ENCODE measurements around the gene FOXJ3. TPM values are rescaled to one million over a fixed set of nuclear protein-coding genes. Genes with fewer than 3 reads are reported as not detected.

The FOXJ3 gene
- total RNA-seq, 1 experiment from 2014 or later, result 55.3 TPM

- no peak for TF ChIP-seq TCF7L2 (IDR thresholded peaks at IDR 0.05; ENCODE audit: low read depth, low read length)
- no peak for TF ChIP-seq CTCF (IDR thresholded peaks at IDR 0.05)
- no peak for TF ChIP-seq POLR2AphosphoS5 (IDR thresholded peaks at IDR 0.05; ENCODE audit: low read depth, low read length)
- H3K27me3 ChIP-seq (ENCODE audit: control insufficient read depth, insufficient read depth, low read length), result no peaks in the 10 kb centered on the region; the same call in 1 of the 2 replicates
- intact Hi-C loops (cut with micrococcal nuclease; ENCODE audit: unreplicated experiment) (no loop called here), in situ Hi-C loops (cut with HindIII; ENCODE audit: low pct_unique_long_range_greater_than_20kb, low sequenced_read_pairs) (no loop called here)
- no peaks in the 10 kb centered on the region for H3K9me3 ChIP-seq (ENCODE audit: control insufficient read depth, insufficient read depth, low read depth, low read length)
- no peaks in the 10 kb centered on the region for H3K36me3 ChIP-seq (ENCODE audit: control insufficient read depth, insufficient read depth, low read length)
- no peaks in the 10 kb centered on the region for H3K4me1 ChIP-seq (ENCODE audit: control insufficient read depth, insufficient read depth, low read length)
- H3K4me3 ChIP-seq (ENCODE audit: low read depth in 2 of 2, low read length in 2 of 2), result no peak overlapping the region
- ATAC-seq (no peak), DNase-seq (ENCODE audit: low read depth, low spot score) (no peak)
- no TSS peak for BruUV-seq (replicated peaks)
- CTCF ChIA-PET, result no interaction called here
- H3K27ac ChIP-seq (ENCODE audit: low read length), result no peak overlapping the region
- POLR2A ChIA-PET, result no interaction called here
Observed at GRCh38 chr1:42143896-42144710, 190.9 kb downstream of the FOXJ3 start.

- Histone ChIP-seq H3K27me3 (ENCODE audit: control insufficient read depth, insufficient read depth, low read length) (no peaks in the 10 kb centered on the region; the same call in 1 of the 2 replicates), H3K4me3 (ENCODE audit: low read depth in 2 of 2, low read length in 2 of 2) (no peak overlapping the region), H3K36me3 (ENCODE audit: control insufficient read depth, insufficient read depth, low read length) (no peaks in the 10 kb centered on the region), H3K27ac (ENCODE audit: low read length) (no peak overlapping the region), H3K4me1 (ENCODE audit: control insufficient read depth, insufficient read depth, low read length) (no peaks in the 10 kb centered on the region), H3K9me3 (ENCODE audit: control insufficient read depth, insufficient read depth, low read depth, low read length) (no peaks in the 10 kb centered on the region)
- POLR2A ChIA-PET, result no interaction called here
- intact Hi-C loops (cut with micrococcal nuclease; ENCODE audit: unreplicated experiment) (no loop called here), in situ Hi-C loops (cut with HindIII; ENCODE audit: low pct_unique_long_range_greater_than_20kb, low sequenced_read_pairs) (no loop called here)
- BruUV-seq (replicated peaks), result no TSS peak
- TF ChIP-seq REST (IDR thresholded peaks at IDR 0.05; ENCODE audit: insufficient read depth in 1 of 2, low read depth in 2 of 2, low read length in 1 of 2) (no peak), SIN3A (IDR thresholded peaks at IDR 0.05; ENCODE audit: borderline replicate concordance, insufficient read depth, low read depth, low read length) (no peak), TCF7L2 (IDR thresholded peaks at IDR 0.05; ENCODE audit: low read depth, low read length) (no peak), CTCF (IDR thresholded peaks at IDR 0.05) (no peak), POLR2AphosphoS5 (IDR thresholded peaks at IDR 0.05; ENCODE audit: low read depth, low read length) (no peak)
- CTCF ChIA-PET, result no interaction called here
- DNase-seq (ENCODE audit: low read depth, low spot score), result no peak
- ATAC-seq, result no peak
Observed at GRCh38 chr1:42142894-42143675, 191.9 kb downstream of the FOXJ3 start.
